ENCODE results near the gene HDDC3. TPM values are rescaled to one million over a fixed set of nuclear protein-coding genes. Genes with fewer than 3 reads are reported as not detected.

Gene HDDC3
- total and polyA plus RNA-seq, 2 donors (not counting 3 experiments of a cell fraction or from before 2014, with no cell fraction given): 16.0 to 20.2 TPM

DNA sequence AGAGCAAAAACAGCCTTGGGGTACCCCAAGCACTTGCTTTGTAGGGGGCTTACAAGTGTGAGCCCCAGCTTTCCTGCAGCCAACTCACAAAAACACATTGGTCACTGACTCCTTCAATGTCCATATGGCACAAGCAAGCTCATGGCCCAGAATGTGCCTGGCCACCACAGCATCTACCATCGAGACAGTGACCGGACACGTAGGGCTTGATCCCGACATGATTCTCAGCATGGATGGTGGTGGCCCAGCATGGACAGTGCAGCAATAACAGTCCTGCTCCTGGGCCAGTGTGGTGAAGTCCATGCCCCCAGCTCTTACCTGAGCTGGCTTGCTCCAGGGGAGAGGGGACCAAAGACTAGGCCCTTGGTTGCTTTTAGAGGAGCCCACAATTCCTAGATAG, 8.7 kb upstream of the HDDC3 start:
- Histone ChIP-seq H3K4me3 (replicated peaks in 1 of 3; ENCODE audit: insufficient read depth in 1 of 3, low read depth in 1 of 3, low read length in 3 of 3) (no peak overlapping the region), H4K20me1 (replicated peaks; ENCODE audit: control insufficient read depth, extremely low read depth, insufficient read depth, low read length) (no peaks in the 10 kb centered on the region), H3K27ac (ENCODE audit: insufficient read depth, low read depth, low read length) (no peak overlapping the region), H3K36me3 (ENCODE audit: control insufficient read depth in 2 of 2, extremely low read depth in 1 of 2, insufficient read depth in 2 of 2, low read length in 2 of 2) (peaks cover 19 to 44% of the 10 kb centered on the region in 2 experiments), H3K4me1 (ENCODE audit: control insufficient read depth, extremely low read depth, insufficient read depth, low read length) (peaks cover 9% of the 10 kb centered on the region), H3K27me3 (ENCODE audit: control insufficient read depth in 2 of 2, insufficient read depth in 2 of 2, low read length in 2 of 2) (no peaks in the 10 kb centered on the region), H2AFZ (ENCODE audit: low read depth, low read length) (no peak overlapping the region), H3K9ac (replicated peaks; ENCODE audit: extremely low read depth, insufficient read depth, low read length) (no peak overlapping the region), H3K4me2 (ENCODE audit: insufficient read depth, low read length) (no peak overlapping the region), H3K9me3 (replicated peaks; ENCODE audit: control insufficient read depth, insufficient read depth, low read length) (no peaks in the 10 kb centered on the region), H3K79me2 (ENCODE audit: control insufficient read depth, insufficient read depth, low read length) (peaks cover 11% of the 10 kb centered on the region), H3K9me1 (replicated peaks; ENCODE audit: control insufficient read depth, extremely low read depth, insufficient read depth, low read length) (no peaks in the 10 kb centered on the region)
- TF ChIP-seq POLR2A (IDR thresholded peaks at IDR 0.05; ENCODE audit: low read depth, low read length): no peak
- TF ChIP-seq CTCF (IDR thresholded peaks at IDR 0.05; ENCODE audit: extremely low read depth in 1 of 2, insufficient read depth in 1 of 2, low read depth in 1 of 2, low read length in 2 of 2): no peak
- TF ChIP-seq MAX (IDR thresholded peaks at IDR 0.05; ENCODE audit: insufficient read depth, insufficient read length): no peak
- no peak for TF ChIP-seq MYC (IDR thresholded peaks at IDR 0.05; ENCODE audit: low read depth, low read length)
- TF ChIP-seq GATA2 (IDR thresholded peaks at IDR 0.05; ENCODE audit: insufficient read depth, insufficient read length, low read depth, low read length): no peak
- TF ChIP-seq JUN (IDR thresholded peaks at IDR 0.05; ENCODE audit: borderline replicate concordance, insufficient read depth, insufficient read length, low read depth): no peak
- no peak for TF ChIP-seq POLR2AphosphoS5 (IDR thresholded peaks at IDR 0.05; ENCODE audit: insufficient read depth, low read depth, low read length)
- TF ChIP-seq FOS (IDR thresholded peaks at IDR 0.05; ENCODE audit: borderline replicate concordance, insufficient read depth, low read length): no peak
- no peak for TF ChIP-seq EZH2 (IDR thresholded peaks at IDR 0.05; ENCODE audit: borderline replicate concordance, low read depth, low read length, severe bottlenecking)
- POLR2A ChIA-PET: no interaction called here
- BruUV-seq (replicated peaks): no TSS peak
- dilution Hi-C loops (cut with MboI; ENCODE audit: extremely low pct_ligation_motif_present, low sequenced_read_pairs): no loop called here
- no peak for DNase-seq (ENCODE audit: low read depth, low spot score)
- CTCF ChIA-PET: interaction anchor here (1.2 to 3.9 kb wide), 2 partner anchors 14 to 16 kb away, joined by 3 to 13 read pairs; partner anchors contain the start of gene RCCD1
- intact Hi-C loops (cut with micrococcal nuclease): no loop called here
- no peak for FAIRE-seq
